ENCODE results near the gene ACTN1.

The ACTN1 gene

DNA sequence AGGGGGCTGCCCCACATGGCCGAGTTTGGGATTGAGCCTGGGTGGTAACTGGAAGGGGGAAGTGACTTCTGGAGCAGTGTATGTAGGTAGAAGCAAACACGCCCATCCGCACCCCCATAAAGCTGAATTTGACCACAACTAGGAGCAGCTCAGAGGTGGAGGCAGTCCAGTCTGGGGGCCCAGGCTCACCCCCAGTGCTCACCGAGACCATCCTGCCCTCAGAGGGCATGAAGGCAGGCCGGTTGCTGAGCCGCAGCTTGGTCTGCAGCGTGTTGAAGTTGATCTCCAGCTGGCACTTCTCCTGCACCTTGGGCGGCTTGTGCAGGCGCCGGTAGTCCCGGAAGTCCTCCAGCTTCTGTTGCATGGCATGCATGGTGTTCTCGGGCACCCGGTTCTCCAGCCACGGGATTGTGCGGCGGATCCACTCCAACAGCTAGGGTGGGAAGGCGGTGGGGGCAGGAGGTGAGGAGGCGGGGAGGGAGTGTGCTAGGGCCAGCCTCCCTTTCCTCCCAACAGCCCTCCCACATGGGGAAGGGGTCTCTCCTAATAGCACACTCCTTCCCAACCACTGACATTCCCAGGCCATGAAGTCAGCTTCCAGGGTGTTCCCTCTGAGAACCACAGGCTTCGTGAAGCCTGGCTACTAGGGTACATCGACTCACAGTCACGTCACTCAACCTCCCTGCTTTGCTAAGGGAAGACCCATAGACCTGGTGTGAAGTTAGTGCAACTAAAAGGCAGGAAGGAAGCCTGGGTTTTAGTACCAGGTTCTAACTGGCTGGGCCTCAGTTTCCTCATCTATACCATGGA, 87.0 kb downstream of the ACTN1 start:
- DNase-seq (ENCODE audit: low read depth, low spot score): no peak
- H3K4me3 ChIP-seq (ENCODE audit: insufficient read length, low read depth): no peak overlapping the region

GRCh38 chr14:68890173-68890931, 88.8 kb downstream of the ACTN1 start:
- Histone ChIP-seq H3K4me3 (ENCODE audit: insufficient read length, low read depth) (no peak overlapping the region), H3K36me3 (ENCODE audit: insufficient read depth, insufficient read length, low read length) (peaks cover 88% of the 10 kb centered on the region), H3K9me3 (ENCODE audit: insufficient read depth, low read length) (no peaks in the 10 kb centered on the region), H3K4me1 (ENCODE audit: insufficient read depth, insufficient read length) (no peaks in the 10 kb centered on the region), H3K9ac (ENCODE audit: insufficient read length, low read depth) (no peak overlapping the region), H3K27me3 (ENCODE audit: insufficient read depth, insufficient read length) (no peaks in the 10 kb centered on the region)
- TF ChIP-seq ZNF274 (IDR thresholded peaks at IDR 0.05; ENCODE audit: low read depth, low read length): no peak
- no peak for TF ChIP-seq YY1 (IDR thresholded peaks at IDR 0.05; ENCODE audit: insufficient read depth, insufficient read length)
- TF ChIP-seq SUZ12 (IDR thresholded peaks at IDR 0.05; ENCODE audit: extremely low read depth, insufficient read depth, insufficient read length): no peak
- no peak for DNase-seq (ENCODE audit: low read depth, low spot score)

More for the DNA sequence above, 87.0 kb downstream of the ACTN1 start:
- no peak overlapping the region for H3K9ac ChIP-seq (ENCODE audit: insufficient read length, low read depth)
- no peaks in the 10 kb centered on the region for H3K4me1 ChIP-seq (ENCODE audit: insufficient read depth, insufficient read length)
- H3K27me3 ChIP-seq (ENCODE audit: insufficient read depth, insufficient read length): no peaks in the 10 kb centered on the region
- TF ChIP-seq ZNF274 (IDR thresholded peaks at IDR 0.05; ENCODE audit: low read depth, low read length): no peak
- TF ChIP-seq SUZ12 (IDR thresholded peaks at IDR 0.05; ENCODE audit: extremely low read depth, insufficient read depth, insufficient read length): no peak
- no peak for TF ChIP-seq YY1 (IDR thresholded peaks at IDR 0.05; ENCODE audit: insufficient read depth, insufficient read length)
- H3K9me3 ChIP-seq (ENCODE audit: insufficient read depth, low read length): no peaks in the 10 kb centered on the region
- peaks cover 90% of the 10 kb centered on the region for H3K36me3 ChIP-seq (ENCODE audit: insufficient read depth, insufficient read length, low read length)

DNA sequence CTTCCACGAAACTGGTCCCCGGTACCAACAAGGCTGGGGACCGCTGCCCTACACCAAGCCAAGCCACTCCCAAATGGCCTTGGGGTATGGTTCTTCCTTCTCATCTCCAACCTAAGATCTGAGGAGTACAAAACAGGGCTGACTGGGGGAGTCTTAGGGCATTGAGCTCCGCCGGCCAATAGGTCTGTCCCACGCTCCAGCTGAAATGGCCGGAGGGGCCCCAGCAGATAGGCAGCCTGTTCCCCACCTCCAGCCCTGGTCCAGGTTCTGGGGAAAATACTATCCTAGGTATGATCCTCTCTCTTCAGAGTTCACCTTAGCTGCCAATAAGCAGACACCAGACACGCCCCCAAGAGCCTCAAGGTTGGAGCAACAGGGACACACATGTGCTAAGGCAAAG, 90.2 kb downstream of the ACTN1 start:
- Histone ChIP-seq H3K9ac (ENCODE audit: insufficient read length, low read depth) (no peak overlapping the region), H3K4me3 (ENCODE audit: insufficient read length, low read depth) (no peak overlapping the region), H3K4me1 (ENCODE audit: insufficient read depth, insufficient read length) (no peaks in the 10 kb centered on the region), H3K27me3 (ENCODE audit: insufficient read depth, insufficient read length) (no peaks in the 10 kb centered on the region), H3K9me3 (ENCODE audit: insufficient read depth, low read length) (no peaks in the 10 kb centered on the region), H3K36me3 (ENCODE audit: insufficient read depth, insufficient read length, low read length) (peaks cover 90% of the 10 kb centered on the region)
- no peak for TF ChIP-seq ZNF274 (IDR thresholded peaks at IDR 0.05; ENCODE audit: low read depth, low read length)
- TF ChIP-seq YY1 (IDR thresholded peaks at IDR 0.05; ENCODE audit: insufficient read depth, insufficient read length): no peak
- TF ChIP-seq SUZ12 (IDR thresholded peaks at IDR 0.05; ENCODE audit: extremely low read depth, insufficient read depth, insufficient read length): no peak
- no peak for DNase-seq (ENCODE audit: low read depth, low spot score)

GRCh38 chr14:68888025-68888850, 90.9 kb downstream of the ACTN1 start:
- no peak overlapping the region for H3K9ac ChIP-seq (ENCODE audit: insufficient read length, low read depth)
- peaks cover 90% of the 10 kb centered on the region for H3K36me3 ChIP-seq (ENCODE audit: insufficient read depth, insufficient read length, low read length)
- H3K9me3 ChIP-seq (ENCODE audit: insufficient read depth, low read length): no peaks in the 10 kb centered on the region
- H3K27me3 ChIP-seq (ENCODE audit: insufficient read depth, insufficient read length): no peaks in the 10 kb centered on the region
- H3K4me1 ChIP-seq (ENCODE audit: insufficient read depth, insufficient read length): no peaks in the 10 kb centered on the region
- no peak for TF ChIP-seq YY1 (IDR thresholded peaks at IDR 0.05; ENCODE audit: insufficient read depth, insufficient read length)
- TF ChIP-seq SUZ12 (IDR thresholded peaks at IDR 0.05; ENCODE audit: extremely low read depth, insufficient read depth, insufficient read length): no peak
- no peak for TF ChIP-seq ZNF274 (IDR thresholded peaks at IDR 0.05; ENCODE audit: low read depth, low read length)
- H3K4me3 ChIP-seq (ENCODE audit: insufficient read length, low read depth): no peak overlapping the region
- DNase-seq (ENCODE audit: low read depth, low spot score): no peak

DNA sequence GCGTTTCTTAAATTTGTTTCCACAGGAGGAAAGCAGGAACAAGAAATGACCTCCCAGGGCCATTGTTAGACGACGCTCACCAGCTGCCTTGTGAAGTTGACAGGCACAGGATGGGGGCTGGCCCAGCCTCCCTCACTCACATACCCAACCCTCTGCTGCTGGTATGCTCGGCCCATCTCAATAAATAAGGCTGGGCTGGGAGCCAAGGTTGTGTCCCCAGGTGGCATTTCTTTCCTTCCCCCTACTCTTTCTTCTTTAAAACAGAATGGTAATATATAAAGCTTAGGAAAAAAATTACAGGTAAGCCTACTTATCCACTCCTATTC, 93.0 kb downstream of the ACTN1 start:
- Histone ChIP-seq H3K4me3 (ENCODE audit: insufficient read length, low read depth) (no peak overlapping the region), H3K9ac (ENCODE audit: insufficient read length, low read depth) (no peak overlapping the region), H3K4me1 (ENCODE audit: insufficient read depth, insufficient read length) (no peaks in the 10 kb centered on the region), H3K27me3 (ENCODE audit: insufficient read depth, insufficient read length) (no peaks in the 10 kb centered on the region), H3K36me3 (ENCODE audit: insufficient read depth, insufficient read length, low read length) (peaks cover 92% of the 10 kb centered on the region), H3K9me3 (ENCODE audit: insufficient read depth, low read length) (no peaks in the 10 kb centered on the region)
- no peak for TF ChIP-seq ZNF274 (IDR thresholded peaks at IDR 0.05; ENCODE audit: low read depth, low read length)
- TF ChIP-seq SUZ12 (IDR thresholded peaks at IDR 0.05; ENCODE audit: extremely low read depth, insufficient read depth, insufficient read length): no peak
- TF ChIP-seq YY1 (IDR thresholded peaks at IDR 0.05; ENCODE audit: insufficient read depth, insufficient read length): no peak
- no peak for DNase-seq (ENCODE audit: low read depth, low spot score)

DNA sequence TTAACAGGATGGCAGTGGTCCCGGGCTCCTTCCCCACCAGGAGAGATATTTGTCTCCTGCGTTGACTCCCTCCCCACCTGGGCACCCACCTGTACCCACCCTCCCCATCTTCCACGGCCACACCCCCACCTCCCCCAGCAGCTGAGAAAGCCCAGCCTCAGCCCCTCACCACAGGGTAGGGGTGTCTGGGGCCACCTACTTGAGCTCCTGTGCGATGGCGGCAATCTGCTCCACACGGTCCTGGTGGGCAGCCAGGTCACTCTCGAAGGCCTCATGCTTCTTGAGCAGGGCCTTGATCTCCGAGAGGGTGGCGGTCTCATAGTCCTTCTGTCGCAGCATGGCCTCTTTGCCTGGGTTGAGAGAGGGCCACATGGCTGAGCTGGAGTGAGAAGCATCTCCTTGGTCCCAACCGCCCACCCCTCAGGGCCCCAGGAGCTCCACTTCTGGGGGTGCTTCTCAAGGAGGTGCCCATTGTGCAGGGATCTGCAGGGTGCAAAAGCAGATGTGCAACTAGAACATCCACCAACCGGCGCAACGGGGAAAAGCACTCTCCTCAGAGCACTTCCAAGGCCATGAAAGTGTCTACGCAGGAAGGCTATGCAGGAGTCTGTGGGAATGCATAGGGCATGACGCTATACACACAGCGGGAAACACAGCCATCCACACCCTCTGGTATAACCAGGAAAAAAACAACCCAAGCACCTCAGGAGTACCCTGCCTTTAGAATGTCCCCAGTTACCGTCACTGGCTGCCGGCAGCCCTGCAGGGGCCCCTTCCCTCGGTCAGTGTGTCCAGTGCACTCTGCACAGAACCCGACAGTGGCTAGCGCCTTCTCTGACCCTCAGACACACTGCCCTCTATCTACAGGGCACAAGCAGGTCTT, 93.6 kb downstream of the ACTN1 start:
- TF ChIP-seq YY1 (IDR thresholded peaks at IDR 0.05; ENCODE audit: insufficient read depth, insufficient read length) (no peak), SUZ12 (IDR thresholded peaks at IDR 0.05; ENCODE audit: extremely low read depth, insufficient read depth, insufficient read length) (no peak)
- H3K36me3 ChIP-seq (ENCODE audit: insufficient read depth, insufficient read length, low read length): peaks cover 92% of the 10 kb centered on the region

More for the DNA sequence above, 93.6 kb downstream of the ACTN1 start:
- Histone ChIP-seq H3K9me3 (ENCODE audit: insufficient read depth, low read length) (no peaks in the 10 kb centered on the region), H3K9ac (ENCODE audit: insufficient read length, low read depth) (no peak overlapping the region), H3K4me3 (ENCODE audit: insufficient read length, low read depth) (no peak overlapping the region), H3K27me3 (ENCODE audit: insufficient read depth, insufficient read length) (no peaks in the 10 kb centered on the region), H3K4me1 (ENCODE audit: insufficient read depth, insufficient read length) (no peaks in the 10 kb centered on the region)
- DNase-seq (ENCODE audit: low read depth, low spot score): no peak

Measured in NT2/D1 (cell line).